GM19324 (cell line): Measurements from ENCODE around the gene TMEM204.

Experiments
- ATAC-seq: cut with Tn5 transposase; IDR thresholded peaks from one replicate; pipeline ENCODE4 v1.9.1; 2021; ENCODE audit warnings: mild to moderate bottlenecking, moderate library complexity; ENCODE audit not compliant: unreplicated experiment, low FRiP score

Gene TMEM204

DNA sequence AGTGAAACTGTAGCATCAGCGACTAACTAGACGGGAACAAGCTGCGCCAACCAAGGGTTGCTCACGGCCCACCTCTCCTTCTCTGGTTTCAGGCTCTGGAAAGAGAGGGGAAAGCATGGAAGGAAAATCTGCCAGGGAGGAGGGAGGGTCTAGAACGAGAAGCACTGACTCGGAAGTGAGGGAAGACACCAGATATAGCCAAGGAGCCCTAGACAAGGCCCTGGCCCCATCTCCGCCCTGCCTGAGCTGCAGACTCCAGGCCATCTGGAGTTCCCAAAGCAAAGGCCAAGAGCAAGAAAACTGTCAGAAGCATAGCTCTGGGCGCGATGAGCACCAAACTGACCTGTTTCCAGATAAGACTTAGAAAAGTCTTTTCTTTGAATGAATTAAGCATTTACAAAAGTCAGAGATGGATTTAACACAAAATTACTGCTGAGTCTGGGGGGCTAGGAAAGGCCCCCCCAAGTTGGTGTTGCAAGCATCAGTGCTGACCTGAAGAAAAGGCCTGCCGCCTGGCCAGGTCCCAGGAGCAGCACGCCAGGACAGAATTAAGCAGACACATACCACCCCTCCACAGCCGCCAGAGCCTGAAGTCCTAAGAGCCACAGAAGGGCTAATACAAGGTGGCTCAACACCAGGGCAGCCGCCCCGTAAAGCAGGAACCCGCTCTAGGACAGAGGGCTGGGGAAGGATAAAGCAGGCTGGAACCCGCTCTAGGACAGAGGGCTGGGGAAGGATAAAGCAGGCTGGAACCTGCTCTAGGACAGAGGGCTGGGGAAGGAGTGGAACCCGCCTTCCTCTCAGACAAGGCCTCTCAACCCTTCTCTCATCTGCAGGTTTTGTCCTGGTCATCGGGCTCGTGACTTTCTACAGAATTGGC, 20.7 kb downstream of the TMEM204 start:
- ATAC-seq, result no peak

GRCh38 chr16:1554826-1555445, 21.5 kb downstream of the TMEM204 start:
- ATAC-seq, result no peak

DNA sequence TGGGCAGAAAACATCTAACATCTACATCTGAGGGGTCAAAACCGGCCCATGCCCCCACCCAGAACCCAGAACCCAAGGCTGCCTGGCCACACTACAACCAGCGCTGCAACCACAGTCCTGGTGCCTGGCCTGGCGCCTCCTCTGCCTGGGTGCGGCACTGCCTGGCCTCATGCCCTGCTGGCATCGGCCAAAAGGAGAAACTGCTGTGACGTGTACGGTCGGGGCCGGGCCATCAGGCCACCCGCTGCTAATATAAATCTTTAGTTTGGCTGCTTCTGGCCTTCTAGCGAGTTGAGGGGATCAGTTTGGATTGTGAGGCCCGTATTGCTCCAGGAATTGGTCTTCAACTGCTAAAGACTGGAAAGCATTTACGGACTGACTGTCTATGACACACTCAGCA, 22.8 kb downstream of the TMEM204 start:
- ATAC-seq, result no peak

DNA sequence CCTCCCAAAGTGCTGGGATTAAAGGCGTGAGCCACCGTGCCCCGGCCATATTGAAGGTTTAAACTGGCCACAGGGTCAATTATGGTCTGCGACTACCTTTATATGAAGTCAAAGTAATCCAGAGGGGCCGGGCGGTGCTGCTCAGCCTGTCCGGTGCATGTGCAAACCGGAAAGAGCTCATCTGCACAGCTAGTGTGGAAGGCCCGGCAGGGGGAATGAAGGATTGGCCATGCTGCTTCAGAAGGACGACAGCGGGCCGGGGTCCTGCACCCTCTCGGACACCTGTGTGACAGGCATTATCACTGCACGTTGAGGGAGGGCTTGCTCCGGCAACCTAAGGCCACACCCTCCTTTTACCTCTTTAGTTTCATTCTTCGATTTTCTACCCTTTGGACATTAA, 23.6 kb downstream of the TMEM204 start:
- no peak for ATAC-seq

DNA sequence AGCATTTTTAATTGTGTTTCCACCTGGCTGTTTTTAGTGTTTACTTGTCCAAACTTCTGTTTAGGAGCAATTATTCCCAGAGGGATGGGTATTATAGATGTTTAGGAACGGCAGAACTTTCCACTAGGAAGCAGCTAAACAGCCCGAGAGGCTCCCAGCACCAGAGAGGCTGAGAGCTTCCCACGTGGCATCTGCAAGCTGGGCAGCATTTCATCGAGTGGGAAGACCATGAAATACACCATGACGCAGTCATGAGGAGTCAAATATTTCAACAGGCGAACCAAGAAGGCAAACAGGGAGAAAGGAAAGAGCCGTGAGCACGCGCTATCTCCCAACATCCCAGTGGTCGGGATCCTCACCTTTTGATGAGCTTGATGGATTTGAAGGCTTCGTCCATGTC, 24.1 kb downstream of the TMEM204 start:
- no peak for ATAC-seq

DNA sequence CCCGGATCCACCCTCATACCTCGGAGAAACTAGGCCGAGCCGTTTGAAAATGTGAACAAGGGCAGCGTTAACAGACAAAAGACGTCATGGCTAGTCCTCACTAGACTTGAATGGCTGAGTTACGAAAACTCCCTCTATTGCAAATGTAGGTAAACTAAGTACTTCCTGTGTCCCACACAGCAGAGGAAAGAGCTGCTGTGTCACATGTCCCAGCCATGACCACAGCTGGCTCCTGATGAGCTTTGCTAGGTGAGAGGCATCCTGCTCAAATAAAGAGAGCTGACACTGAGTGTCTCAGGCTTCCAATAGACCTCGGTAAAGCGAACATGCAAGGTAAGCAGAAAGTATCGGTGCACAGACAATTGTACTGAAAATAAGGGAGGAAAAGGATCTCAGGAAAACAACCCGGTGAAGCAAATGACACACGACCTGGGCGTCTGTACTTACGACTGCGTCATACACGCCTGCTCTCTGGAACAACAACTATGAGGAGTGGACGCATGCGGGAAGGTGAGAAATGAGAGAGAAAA, 26.0 kb downstream of the TMEM204 start:
- no peak for ATAC-seq

GRCh38 chr16:1560153-1560552, 26.7 kb downstream of the TMEM204 start:
- ATAC-seq, result no peak

- ATAC-seq, result no peak
Measured at GRCh38 chr16:1560866-1561265, 27.4 kb downstream of the TMEM204 start.

GRCh38 chr16:1561266-1561665, 27.8 kb downstream of the TMEM204 start:
- ATAC-seq, result no peak

GRCh38 chr16:1561836-1562235, 28.4 kb downstream of the TMEM204 start:
- ATAC-seq, result no peak

GRCh38 chr16:1563786-1564185, 30.3 kb downstream of the TMEM204 start:
- no peak for ATAC-seq

- no peak for ATAC-seq
Measured at GRCh38 chr16:1564325-1564724, 30.9 kb downstream of the TMEM204 start.

- no peak for ATAC-seq
Measured at GRCh38 chr16:1565083-1565805, 31.8 kb downstream of the TMEM204 start.

- ATAC-seq, result no peak
Measured at GRCh38 chr16:1567988-1568387, 34.5 kb downstream of the TMEM204 start.

- ATAC-seq, result no peak
Measured at GRCh38 chr16:1571012-1571671, 37.7 kb downstream of the TMEM204 start.

- no peak for ATAC-seq
Measured at GRCh38 chr16:1572673-1573072, 39.2 kb downstream of the TMEM204 start.

DNA sequence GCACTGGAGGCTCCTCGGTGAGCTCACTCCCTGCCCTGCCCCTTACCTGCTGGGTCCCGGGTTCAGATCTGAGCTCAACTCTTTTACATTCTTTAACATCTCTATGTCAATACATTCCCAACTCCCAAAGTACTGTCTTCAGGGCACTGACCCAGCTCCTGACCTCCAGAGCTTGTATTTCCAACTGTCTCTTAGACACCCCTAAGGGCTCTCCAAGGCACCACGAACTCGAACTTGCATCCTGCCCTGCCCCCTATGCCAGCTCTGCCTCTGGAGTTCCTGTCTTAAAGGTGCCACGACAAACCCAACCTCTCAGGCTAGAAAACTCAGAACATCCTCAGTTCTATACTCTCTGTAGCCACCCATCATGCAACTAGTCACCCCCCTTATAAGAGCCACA, 39.8 kb downstream of the TMEM204 start:
- no peak for ATAC-seq

DNA sequence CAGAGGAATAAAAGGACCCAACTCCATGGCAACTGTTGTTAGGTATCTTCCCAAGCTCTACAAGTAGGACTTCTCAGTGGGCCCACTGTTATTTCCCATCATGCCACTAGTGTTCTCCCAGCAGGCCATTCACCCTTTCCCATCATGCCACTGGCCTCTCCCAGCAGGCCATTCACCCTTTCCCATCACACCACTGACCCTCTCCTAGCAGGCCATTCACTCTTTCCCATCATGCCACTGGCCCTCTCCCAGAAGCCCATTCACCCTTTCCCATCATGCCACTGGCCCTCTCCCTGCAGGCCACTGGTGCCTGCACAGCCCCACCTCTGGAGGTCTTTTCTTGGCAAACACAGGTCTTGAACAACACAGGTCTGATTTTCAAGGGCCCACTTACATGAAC, 42.1 kb downstream of the TMEM204 start:
- ATAC-seq, result no peak

DNA sequence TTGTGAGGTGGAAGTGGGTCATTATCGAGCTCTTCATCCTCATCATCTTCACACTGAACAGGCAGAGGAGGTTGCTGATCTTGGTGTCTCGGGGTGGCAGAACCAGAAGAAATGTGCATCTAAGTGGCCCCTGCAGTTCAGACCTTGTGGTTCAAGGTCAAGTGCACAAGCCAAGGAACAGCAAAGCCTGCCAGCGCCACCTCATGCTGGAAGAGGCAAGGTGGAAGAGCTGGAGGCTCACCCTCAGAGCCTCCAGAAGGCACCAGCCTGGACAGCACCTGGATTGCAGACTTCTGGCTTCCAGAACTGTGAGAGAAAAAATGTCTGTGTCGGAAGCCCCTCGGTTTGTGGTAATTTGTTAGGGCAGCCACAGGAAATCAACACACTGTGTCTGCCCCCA, 45.7 kb downstream of the TMEM204 start:
- ATAC-seq, result no peak

GRCh38 chr16:1580256-1580655, 46.8 kb downstream of the TMEM204 start:
- no peak for ATAC-seq

- ATAC-seq, result no peak
Measured at GRCh38 chr16:1580956-1581355, 47.5 kb downstream of the TMEM204 start.
